Pulmonary artery endothelial cell (primary cell): ENCODE results near the gene SPRYD7. TPM values are rescaled to one million over a fixed set of nuclear protein-coding genes. Genes with fewer than 3 reads are reported as not detected.
"Not testable (repeated sequence)": the region's sequence is repeated elsewhere in the genome, so short reads cannot be mapped to it uniquely, and the experiment has no call there.

Experiments used
- DNase-seq: peaks from one replicate; pipeline ENCODE4 v3.0.0-alpha.2; 2011; ENCODE audit warnings: low read depth, low spot score
- total RNA-seq: library from RNA; depleted of rRNA; stranded (reverse); fragments of >200 nt; gene quantifications from 2 replicates; pipeline ENCODE4 v1.2.3, GENCODE V29; 2014

The SPRYD7 gene, protein sequence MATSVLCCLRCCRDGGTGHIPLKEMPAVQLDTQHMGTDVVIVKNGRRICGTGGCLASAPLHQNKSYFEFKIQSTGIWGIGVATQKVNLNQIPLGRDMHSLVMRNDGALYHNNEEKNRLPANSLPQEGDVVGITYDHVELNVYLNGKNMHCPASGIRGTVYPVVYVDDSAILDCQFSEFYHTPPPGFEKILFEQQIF
- total RNA-seq = 5.1 and 5.6 TPM in 2 replicates

DNA sequence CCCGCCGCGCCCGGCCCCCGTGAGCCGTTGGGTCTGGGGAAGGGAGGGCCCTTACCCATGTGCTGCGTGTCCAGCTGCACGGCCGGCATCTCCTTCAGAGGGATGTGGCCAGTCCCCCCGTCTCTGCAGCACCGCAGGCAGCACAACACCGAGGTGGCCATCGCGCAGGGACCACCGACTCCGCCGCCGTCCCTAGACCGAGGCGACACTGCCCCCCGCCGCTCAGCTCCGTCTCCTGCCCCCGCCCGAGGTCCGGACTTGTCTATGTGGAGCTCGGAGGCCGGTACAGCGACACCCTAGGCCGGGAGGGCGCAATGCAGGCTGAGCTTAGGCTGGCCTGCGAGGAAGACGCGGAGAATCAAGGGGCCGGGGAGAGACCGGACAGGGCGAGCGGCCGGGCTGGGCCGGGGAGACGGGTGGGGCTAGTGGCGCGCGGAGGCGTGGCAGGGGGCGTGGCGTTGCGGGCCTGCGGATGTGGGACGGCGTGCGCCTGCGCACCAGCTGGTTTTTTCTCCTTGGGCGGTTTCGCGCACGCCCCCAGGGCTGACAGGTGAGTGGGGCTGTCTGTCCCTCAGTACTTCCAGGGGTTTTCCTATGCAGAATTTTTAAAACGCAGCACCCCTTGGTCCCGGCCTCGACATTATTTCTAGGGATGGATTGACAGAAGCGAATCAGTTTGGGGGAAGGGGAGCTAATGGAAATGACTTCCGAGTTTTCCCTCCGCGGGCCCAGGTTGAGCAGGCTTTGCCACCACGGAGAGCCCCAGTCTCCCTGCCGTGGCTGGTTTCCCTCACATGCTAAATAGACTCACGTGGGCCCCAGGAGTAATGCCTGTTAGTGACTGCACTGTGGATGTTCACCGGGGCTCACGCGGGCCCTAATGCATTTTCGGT lies at the start of gene SPRYD7:
TSS of gene SPRYD7 (minus strand) at position 266 of the 893 bp plus-strand sequence. CDS start at position 161, 105 bp downstream.
- DNase-seq = peak; percentile 92

DNA sequence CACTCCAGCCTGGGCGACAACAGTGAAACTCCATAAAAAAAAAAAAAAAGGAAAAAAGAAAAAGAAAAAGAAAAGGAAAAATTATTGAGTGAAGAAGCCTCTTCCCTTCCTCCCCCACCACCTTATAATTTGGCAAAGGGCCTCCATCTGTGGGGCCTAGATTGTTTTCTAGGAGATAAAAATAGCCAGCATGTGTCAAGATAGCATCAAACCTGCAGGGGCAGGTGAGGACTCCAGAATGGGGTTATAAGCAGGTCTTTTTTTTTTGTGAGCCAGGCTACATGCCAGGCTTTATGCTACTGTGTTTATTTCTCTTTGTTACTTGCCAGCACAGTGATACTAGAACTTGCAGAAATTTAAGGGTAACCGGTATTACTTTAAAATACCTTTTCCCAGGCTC lies 49.0 kb upstream of the SPRYD7 start:
- no peak for DNase-seq

DNA sequence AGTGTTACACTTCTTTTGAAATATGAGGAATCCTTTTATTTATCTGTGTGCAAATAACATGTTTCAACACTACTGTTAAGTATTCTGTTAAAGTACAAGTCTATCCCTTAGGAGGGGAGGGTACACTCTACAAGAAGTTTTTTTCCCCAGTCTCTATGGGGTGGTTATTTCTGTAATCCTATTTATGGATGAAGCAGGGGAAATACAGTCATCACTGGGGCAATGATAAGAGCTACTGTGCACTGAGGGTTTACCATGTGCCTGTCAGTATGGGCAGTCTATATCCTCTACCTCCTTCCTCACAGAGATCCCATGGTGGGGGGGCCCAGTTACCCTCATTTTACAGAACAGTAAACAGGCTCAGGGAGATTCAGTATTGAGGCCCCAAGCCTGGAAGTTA lies 44.1 kb upstream of the SPRYD7 start:
- no peak for DNase-seq

DNA sequence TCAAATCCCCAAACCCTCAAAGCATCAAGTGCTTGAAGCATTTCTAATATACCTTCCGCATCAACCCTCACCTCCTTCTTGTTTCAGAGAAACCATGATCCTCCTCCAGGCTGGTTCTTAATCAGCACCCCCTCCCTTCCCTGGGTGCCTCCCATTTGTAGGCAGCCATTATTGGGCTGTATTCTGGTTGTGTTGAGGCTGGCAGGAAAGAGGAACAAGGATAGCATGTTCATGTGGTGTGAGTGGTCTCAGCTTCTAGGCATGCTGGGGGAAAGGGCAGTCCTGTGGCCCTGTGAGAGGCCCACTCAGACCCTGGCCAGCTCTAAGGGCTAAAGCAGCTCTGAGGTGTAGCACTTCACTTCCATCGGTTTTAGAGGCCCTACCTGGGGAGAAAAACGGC lies 41.9 kb upstream of the SPRYD7 start:
- no peak for DNase-seq

DNA sequence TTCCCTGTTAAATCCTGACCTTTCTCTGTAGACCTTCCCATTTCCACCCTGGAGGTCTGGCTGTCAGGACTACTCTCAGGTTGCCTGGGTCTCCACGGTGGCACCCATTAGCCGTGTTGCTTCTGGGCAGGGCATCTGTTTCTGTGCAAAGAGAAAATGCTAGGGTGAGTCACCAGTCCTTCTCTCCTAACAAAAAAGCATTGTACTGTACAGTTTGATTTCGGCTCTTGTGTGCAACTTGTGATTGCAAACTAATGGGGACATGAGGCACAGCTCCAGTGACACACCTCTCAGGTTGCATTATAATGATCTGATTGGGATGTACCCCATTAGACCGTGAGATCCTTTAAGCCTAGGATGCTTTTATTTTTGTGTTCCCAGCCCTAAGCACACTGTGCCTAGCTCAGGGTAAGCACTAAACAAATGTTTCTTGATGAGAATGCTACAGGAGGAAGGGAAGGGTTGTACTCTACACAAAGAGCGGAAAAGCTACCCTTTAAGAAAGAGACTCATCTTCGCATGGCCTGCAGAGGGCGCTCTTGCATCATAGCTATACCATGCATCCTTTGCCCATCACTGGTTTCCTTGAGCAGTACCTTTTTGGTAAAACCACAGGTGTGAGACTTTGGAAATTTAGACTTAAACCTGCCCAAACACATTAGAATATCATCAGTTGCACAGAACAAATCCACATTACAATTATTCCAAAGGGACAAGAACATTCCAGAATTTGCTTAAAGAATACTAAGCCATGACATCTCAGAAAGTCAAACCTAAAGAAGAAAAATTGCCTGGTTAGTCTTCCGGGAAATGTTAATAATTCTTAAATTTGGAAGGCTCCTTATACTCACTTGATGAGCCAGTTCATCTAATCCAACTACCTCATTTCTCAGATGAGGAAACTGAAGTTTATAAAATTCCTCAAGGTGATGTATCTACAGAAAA lies 40.4 kb upstream of the SPRYD7 start:
- DNase-seq = peak; percentile 49

DNA sequence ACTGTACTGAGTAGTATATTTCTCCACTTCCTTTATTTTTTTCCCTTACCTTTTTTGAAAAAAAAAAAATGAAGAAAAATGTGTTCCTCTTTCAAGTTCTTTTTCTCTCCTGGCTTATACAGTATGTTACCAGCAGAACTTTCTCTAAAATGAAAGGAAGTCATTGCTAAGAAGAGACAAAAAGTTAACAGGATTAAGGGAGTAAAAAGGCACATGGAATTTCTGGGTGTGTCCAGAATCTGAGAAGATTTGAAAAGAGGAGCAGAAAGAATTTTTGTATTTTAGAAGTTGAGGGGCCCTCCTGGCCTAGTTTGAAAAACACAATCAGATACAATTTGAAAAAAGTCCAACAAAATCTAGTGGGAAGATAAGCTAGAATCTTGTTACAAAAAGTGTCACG lies 39.7 kb upstream of the SPRYD7 start:
- no peak for DNase-seq

DNA sequence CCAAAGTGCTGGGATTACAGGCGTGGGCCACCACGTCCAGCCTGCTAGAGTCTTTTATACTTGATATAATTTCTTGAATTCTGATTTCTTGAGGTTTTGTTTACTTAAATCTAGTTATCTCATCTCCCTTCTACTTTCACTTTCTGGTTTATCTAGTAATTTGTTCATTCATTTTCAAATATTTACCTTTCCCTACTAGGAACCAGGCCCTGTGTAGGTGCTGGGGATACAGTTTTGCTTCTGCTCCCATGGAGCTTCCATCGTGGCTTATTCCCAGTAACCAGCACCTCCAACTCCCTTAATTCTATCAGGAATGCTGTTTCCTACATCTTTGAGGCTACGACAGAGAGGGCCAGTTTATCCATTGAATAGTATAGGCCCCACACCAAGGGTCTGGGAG lies 36.6 kb upstream of the SPRYD7 start:
- no peak for DNase-seq

DNA sequence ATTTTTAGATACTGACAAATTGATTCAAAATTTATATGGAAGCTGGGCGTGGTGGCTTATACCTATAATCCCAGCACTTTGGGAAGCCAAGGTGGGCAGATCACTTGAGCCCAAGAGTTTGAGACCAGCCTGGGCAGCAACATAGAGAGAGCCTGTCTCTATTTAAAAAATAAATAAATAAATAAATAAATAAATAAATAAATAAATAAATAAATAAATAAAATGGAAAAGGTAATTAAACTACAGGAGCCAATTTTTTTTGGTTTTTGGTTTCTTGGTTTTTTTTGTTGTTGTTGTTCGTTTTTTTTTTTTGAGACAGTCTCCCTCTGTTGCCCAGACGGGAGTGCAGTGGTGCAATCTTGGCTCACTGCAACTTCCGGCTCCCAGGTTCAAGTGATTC lies 31.3 kb upstream of the SPRYD7 start:
- DNase-seq = no peak

DNA sequence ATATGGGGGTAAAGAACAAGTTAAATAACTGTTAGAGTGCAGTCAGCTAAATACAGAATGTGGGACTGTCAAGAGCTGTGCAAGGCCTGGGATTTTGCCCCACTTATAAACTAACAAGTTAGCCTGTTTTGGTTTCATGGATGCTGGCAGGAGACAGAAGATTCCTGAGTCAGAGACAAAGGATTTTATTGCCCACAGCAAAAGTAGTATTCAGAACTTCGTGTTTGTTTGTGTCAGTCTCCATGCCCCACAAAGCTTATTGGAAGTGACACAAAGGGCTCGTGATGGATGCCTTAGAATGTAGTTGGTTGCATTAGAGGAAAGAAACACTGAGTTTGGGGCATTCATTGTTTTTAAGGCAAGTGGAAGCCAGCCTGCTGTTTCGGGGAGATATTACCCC lies 22.2 kb upstream of the SPRYD7 start:
- no peak for DNase-seq

DNA sequence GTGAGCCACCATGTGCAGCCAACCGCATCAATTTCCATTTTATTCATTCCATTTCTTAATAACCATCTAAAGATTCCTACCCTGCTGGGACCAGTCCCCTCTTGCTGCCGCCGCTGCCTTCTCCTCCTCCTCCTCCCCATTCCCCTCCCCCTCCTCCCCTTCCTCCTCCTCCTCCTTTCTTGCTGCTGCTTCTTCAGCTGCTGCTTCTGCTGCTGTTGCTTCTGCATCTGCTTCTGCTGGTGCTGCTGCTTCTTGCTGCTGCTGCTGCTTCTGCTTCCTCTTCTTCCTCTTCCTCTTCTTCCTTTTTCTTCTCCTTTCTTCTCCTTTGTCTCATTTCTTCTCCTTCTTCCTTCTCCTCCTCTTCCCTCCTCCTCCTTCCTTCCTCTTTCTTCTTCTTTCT lies 20.0 kb upstream of the SPRYD7 start:
- no peak for DNase-seq

DNA sequence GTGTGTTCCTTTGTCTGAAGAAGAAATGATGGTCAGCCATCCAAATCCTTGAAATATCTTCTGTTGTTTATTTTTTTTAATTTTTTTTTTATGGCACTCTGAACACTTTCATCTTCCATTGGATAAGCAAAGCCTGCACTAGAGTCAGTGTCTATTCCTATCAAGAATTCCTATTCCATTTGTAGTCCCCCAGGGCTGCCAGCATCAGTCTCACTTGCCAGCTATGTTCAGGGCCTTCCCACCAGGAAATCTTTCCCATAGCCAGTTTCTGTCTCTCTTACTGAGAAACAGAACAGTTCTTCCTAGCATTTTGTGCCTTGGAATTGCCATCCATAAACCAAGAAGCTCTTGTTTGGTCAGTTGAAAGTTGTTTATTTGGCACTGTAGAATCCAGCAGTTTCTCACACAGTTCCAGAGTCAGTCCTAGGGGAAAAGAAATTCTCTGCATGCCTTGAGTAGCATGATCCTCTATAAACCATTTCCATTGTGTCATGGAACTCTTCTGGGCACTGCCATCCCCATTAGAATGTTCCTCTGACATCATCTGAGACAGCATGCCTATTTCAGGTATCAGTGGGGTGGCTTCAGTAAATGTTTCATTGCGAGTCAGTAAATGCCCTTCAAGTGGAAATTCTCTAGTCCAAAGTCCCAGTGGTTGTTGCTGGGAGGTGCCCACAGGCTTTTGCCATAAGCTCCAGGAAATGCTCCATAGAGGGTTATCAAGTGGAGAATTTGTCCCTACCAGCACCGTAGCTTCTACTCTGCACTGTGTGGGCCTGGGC lies 18.7 kb upstream of the SPRYD7 start:
- no peak for DNase-seq

DNA sequence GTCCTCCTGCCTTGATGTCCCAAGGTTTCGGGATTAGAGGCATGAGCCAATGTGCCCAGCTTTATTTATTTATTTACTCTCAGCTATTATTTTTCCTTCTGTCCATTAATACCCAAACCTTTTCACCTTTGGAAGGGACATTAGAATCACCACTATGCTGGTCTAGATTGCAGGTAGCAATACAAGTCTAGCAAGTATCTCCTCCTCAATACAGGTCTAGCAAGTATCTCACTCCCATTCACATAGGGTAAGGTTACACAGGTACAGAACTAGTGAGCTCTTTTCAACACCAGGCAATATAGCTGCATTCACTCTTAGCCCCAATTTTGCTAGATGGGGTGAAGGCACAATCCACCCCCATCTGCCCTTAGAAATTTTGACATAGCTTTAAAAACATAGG lies 17.4 kb upstream of the SPRYD7 start:
- DNase-seq = no peak

DNA sequence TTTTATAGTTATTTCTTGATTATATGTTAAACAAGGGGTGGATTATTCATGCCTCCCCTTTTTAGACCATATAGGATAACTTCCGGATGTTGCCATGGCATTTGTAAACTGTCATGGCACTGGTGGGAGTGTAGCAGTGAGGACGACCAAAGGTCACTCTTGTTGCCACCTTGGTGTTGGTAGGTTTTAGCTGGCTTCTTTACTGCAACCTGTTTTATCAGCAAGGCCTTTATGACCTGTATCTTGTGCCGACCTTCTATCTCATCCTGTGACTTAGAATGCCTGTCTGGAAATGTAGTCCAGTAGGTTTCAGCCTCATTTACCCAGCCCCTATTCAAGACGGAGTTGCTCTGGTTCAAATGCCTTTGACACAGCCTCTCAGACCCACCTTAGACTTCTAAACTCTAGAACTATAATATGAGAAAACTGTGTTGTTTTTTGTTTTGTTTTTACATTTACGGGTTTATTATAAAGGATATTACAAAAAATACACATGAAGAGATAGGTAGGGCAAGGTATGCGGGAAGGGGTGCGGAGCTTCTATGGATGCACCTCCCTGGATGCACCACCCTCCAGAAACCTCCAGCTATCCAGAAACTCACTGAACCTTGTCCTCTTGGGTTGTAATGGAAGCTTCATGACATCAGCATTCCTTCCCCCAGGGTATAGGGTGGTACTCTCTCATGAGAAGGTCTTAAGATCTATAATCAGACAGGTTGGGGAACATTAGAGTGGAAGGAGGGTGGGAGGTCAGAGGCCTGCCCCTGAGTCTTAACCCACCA lies 15.8 kb upstream of the SPRYD7 start:
- DNase-seq = no peak

DNA sequence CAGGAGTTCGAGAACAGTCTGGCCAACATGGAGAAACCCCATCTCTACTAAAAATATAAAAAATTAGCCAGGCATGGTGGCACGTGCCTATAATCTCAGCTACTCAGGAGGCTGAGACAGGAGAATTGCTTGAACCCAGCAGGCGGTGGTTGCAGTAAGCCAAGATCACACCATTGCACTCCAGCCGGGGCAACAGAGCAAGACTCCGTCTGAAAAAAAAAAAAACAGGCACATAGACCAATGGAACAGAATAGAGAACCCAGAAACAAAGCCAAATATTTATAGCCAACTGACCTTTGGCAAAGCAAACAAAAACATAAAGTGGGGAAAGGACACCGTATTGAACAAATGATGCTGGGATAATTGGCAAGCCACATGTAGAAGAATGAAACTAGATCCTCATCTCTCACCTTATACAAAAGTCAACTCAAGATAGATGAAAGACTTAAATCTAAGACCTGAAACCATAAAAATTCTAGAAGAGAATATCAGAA lies 12.7 kb upstream of the SPRYD7 start:
- DNase-seq = not testable (repeated sequence)

DNA sequence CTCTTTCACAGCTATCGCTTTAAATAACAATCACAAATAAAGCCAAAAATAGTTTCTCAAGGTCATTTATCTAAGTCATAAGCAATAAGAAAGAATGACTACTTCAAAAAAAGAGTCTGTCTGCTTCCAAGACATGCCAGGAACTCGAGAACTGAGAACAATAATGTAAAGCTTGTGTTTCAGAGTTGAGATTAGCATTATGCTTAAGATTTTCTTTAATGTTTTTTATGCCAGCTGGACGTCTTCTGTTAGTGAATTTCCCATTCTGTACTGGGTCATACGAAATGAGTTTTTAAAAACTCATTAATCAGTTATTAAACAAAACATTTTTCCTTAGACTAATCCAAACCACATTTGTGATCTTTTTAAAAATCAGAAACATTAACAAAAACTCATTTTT lies 3.2 kb upstream of the SPRYD7 start:
- no peak for DNase-seq

DNA sequence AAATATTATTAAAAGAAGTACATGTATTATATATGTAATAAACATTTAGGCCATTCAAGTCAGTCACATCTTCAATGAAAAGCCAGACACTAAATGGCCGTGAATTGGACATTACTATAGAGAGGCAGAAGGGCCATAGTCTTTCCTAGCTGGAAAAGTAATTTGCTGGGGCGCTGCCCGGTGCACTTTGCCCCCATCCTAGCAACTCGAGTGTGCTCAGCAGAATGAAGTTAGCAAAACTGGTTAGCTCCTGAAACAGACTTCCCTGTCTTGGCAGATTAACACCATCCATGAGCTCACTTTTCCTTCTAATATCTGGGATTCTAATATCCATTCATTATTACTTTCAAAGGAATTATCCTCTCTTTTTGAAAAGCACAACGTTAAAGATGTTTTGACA lies 2.8 kb upstream of the SPRYD7 start:
- no peak for DNase-seq

DNA sequence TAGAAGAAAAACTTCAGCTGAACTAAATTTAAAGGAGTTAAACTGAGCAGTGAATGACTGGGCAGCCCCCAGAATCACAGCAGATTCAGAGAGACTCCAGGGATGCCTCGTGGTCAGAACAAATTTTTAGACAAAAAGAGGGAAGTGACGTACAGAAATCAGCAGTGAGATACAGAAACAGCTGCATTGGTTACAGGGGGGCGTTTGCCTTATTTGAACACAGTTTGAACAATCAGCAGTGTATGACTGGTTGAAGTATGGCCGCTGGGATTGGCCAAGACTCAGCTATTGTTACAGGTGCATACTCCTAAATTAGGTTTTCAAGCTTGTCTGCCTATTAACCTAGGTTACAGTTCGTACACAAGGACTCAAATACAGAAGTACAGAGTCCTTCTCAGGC lies 2.2 kb upstream of the SPRYD7 start:
- no peak for DNase-seq

DNA sequence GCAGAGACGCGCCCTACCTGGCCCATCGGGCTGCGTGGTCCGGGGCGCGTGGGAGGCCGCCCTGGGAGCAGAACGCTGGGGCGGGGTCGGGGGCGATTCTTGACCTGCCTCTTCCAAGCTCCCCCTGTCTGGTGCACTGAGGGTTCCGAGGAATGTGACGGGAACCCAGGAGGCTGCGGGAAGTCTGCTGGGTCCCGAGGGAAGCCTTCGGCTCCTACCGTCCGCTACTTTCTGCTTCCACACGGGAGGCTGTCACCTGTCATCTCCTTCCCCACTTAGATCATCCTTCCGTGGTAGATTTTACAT lies 781 bp upstream of the SPRYD7 start:
- no peak for DNase-seq

DNA sequence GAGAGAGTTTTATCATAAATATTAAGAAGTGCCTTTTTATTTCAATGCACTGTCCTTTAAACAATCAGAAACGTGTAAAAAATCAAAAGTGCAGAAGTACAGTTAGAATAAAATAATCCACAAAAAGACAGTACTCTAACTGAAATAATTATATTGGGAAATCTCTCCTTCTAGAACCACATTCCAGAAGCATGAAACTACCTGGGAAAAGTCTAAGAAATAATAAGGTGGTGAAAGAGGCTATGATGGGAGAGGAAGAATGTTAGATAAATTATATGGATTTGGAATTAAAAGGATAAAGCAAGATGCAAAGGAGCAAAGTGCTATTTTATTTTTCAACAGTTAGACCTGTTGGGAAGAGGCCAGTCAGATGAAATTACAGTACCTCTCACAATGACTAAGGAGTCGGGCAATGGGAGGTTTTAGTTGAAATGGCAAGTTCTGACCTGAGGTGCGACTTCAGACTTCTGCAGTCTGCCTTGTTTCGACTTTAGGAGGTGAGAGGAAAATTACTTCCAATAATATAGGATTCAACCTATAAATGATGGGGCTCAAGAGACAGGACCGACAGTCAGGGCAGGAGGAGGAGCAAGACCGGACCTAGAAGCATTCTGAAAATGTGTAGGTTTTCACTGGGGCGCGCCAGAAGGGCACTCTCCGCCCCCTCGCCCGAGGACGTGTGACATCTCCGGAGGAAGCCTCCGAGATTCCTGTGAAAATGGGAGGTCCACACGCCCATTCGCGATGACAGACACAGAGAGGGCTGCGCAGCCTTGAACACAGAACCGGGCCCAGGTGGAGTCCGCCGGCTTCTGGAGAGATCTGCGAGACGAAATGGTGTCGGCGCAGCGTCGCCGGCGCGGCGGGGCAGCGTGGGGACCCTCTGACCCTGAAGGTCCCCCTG lies 717 bp downstream of the SPRYD7 start:
- peak; percentile 4 for DNase-seq
